ENCODE data around the gene RPL15.

- TF ChIP-seq CTCF (conservative IDR thresholded peaks at IDR 0.05; ENCODE audit: low read length) (peak; percentile 42), EZH2phosphoT487 (IDR thresholded peaks at IDR 0.05; ENCODE audit: borderline replicate concordance, low read depth, low read length) (no peak)
These were observed 32.5 kb upstream of the RPL15 start for GRCh38 chr3:23884481-23884880.

All from OCI-LY7 (cell line).